ENCODE data around the gene NHSL1. TPM values are rescaled to one million over a fixed set of nuclear protein-coding genes. Genes with fewer than 3 reads are reported as not detected.

Gene NHSL1
- total and polyA plus RNA-seq, 8 donors: 37.8 to 90.2 (median 76.8) TPM

- Histone ChIP-seq H3K4me1 (peaks cover 0 to 30% of the 10 kb centered on the region in 2 donors), H3K27me3 (no peaks in the 10 kb centered on the region), H3K36me3 (peaks cover 0 to 82% of the 10 kb centered on the region in 2 donors), H3K9me3 (no peaks in the 10 kb centered on the region), H3K27ac (peak overlapping the region in 1 of 2 donors; percentile 50), H3K4me3 (no peak overlapping the region)
- no peak for TF ChIP-seq CTCF (IDR thresholded peaks at IDR 0.05)
- DNase-seq: peak in 1 of 4 donors; percentile 21
- peak; percentile 45 for ATAC-seq
- intact Hi-C loops (cut with DNase I): no loop called here
These were observed 89.1 kb downstream of the NHSL1 start for GRCh38 chr6:138410048-138410735.

DNA sequence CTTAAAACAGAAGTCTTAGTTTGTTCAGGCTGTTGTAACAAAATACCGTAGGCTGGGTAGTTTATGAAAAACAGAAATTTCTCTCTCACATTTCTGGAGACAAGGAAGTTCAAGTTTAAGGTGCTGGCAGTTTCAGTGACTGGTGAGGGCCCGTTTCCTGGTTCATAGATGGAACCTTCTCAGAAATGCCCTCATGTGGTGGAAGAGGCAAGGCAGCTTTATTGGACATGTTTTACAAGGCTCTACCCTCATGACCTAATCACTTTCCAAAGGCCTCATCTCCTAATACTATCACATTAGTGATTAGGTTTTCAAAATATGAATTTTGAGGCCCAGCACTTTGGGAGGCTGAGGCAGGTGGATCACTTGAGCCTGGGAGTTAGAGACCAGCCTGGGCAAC is 92.9 kb downstream of the NHSL1 start:
- Histone ChIP-seq H3K27me3 (no peaks in the 10 kb centered on the region), H3K9me3 (no peaks in the 10 kb centered on the region), H3K4me3 (no peak overlapping the region), H3K27ac (no peak overlapping the region), H3K4me1 (peaks cover 0 to 39% of the 10 kb centered on the region in 2 donors), H3K36me3 (peaks cover 0 to 44% of the 10 kb centered on the region in 2 donors)
- intact Hi-C loops (cut with DNase I): no loop called here
- ATAC-seq (no peak), DNase-seq (no peak)
- TF ChIP-seq CTCF (IDR thresholded peaks at IDR 0.05): no peak

GRCh38 chr6:138405816-138406413 is 93.4 kb downstream of the NHSL1 start:
- ATAC-seq (no peak), DNase-seq (no peak)
- Histone ChIP-seq H3K4me3 (no peak overlapping the region), H3K4me1 (peaks cover 0 to 34% of the 10 kb centered on the region in 2 donors), H3K27me3 (no peaks in the 10 kb centered on the region), H3K36me3 (peaks cover 0 to 42% of the 10 kb centered on the region in 2 donors), H3K27ac (no peak overlapping the region), H3K9me3 (no peaks in the 10 kb centered on the region)
- TF ChIP-seq CTCF (IDR thresholded peaks at IDR 0.05): no peak
- intact Hi-C loops (cut with DNase I): no loop called here

- no peaks in the 10 kb centered on the region for H3K9me3 ChIP-seq
- DNase-seq (peak; percentile 19 to 84 (median 33)), ATAC-seq (peak; percentile 5)
- intact Hi-C loops (cut with DNase I): no loop called here
- H3K27ac ChIP-seq: peak overlapping the region; percentile 90 to 91
- H3K4me1 ChIP-seq: peaks cover 0 to 23% of the 10 kb centered on the region in 2 donors
- H3K36me3 ChIP-seq: peaks cover 0 to 39% of the 10 kb centered on the region in 2 donors
- H3K27me3 ChIP-seq: no peaks in the 10 kb centered on the region
- TF ChIP-seq CTCF (IDR thresholded peaks at IDR 0.05): no peak
- H3K4me3 ChIP-seq: peak overlapping the region; percentile 75 to 76
These were observed 94.5 kb downstream of the NHSL1 start for GRCh38 chr6:138404666-138405337.
